Tibial nerve (tissue), 4 donors: ENCODE data around the gene SLC22A5. TPM values are rescaled to one million over a fixed set of nuclear protein-coding genes. Genes with fewer than 3 reads are reported as not detected.

Source experiments
- DNase-seq, 2 donors: peaks; one replicate each; pipeline ENCODE4 v3.0.0-alpha.2; 2019; ENCODE audit warnings: low spot score in 2 of 2
- H3K27ac ChIP-seq, 4 donors: fragments of 200-600 bp; sonication (generic) in 3 of 4; one replicate each; pipeline ENCODE4 v1.5.1; 2017 to 2019; ENCODE audit warnings: mild to moderate bottlenecking in 1 of 4
- H3K27me3 ChIP-seq, 2 donors: fragments of 200-600 bp; sonication (generic) in 1 of 2; one replicate each; pipeline versions ENCODE4 v1.5.1 to v1.6.0; 2017 to 2019
- H3K36me3 ChIP-seq, 3 donors: fragments of 200-600 bp; sonication (generic); one replicate each; pipeline ENCODE4 v1.5.1; 2018 to 2019
- H3K4me1 ChIP-seq, 4 donors: fragments of 200-600 bp; sonication (generic) in 3 of 4; one replicate each; pipeline ENCODE4 v1.5.1; 2017 to 2019
- H3K4me3 ChIP-seq, 4 donors: fragments of 200-600 bp; sonication (generic) in 3 of 4; one replicate each; pipeline ENCODE4 v1.5.1; 2017 to 2019; ENCODE audit warnings: mild to moderate bottlenecking in 1 of 4, moderate library complexity in 1 of 4
- H3K9me3 ChIP-seq, 4 donors: fragments of 200-600 bp; sonication (generic) in 3 of 4; one replicate each; pipeline ENCODE4 v1.5.1; 2017 to 2019
- EP300 ChIP-seq, 2 donors: sonication (generic); formaldehyde crosslinking; IDR thresholded peaks; one replicate each; pipeline ENCODE4 v1.6.1; 2017; ENCODE audit warnings: antibody characterized with exemption in 2 of 2, mild to moderate bottlenecking in 1 of 2
- POLR2A ChIP-seq, 2 donors: fragments of 450-650 bp; IDR thresholded peaks; one replicate each; pipeline ENCODE4 v1.6.1; 2017; ENCODE audit warnings: antibody characterized with exemption in 2 of 2, mild to moderate bottlenecking in 2 of 2, moderate library complexity in 2 of 2
- WGBS, 2 donors: methylation state at CpG; one replicate each; pipeline ENCODE4 v1.1.5; 2018; 5-methylcytosine and 5-hydroxymethylcytosine counted together
- total RNA-seq, 4 donors: library from RNA; depleted of rRNA; stranded (reverse); fragments of >200 nt; gene quantifications; one replicate each; pipeline ENCODE4 v1.1.0, GENCODE V29; 2016
- TF ChIP-seq, protein P1 (sequence below), 5 experiments: fragments of 200-600 bp in 3 of 5; fragments of 450-650 bp in 2 of 5; sonication (generic) in 3 of 5; IDR thresholded peaks; one replicate each; pipeline ENCODE4 v1.5.1; 2016 to 2019; ENCODE audit warnings: antibody characterized with exemption in 5 of 5, mild to moderate bottlenecking in 3 of 5, moderate library complexity in 2 of 5

The SLC22A5 gene
- total RNA-seq, 4 donors from 2014 or later: 11.3 to 19.0 (median 16.3) TPM

DNA sequence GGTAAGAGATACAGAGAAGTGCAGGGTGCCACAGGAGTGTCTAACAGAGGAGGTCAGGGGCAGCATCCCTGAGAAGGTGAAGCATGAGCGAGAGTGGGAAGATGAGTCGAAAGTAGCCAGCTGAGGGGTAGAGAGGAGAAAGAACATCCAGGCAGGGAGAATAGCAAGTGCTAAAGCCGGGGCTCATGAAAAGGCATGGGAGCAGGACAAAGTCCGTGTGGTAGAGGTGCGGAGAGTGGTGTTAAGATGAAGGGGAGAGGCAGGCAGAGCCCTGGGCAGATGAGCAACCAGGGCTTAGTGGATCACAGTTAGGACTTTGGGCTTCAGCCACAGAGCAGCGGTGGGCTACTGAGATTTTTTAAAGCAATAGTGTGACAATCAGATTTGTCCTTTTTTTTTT, 10.5 kb downstream of the SLC22A5 start:
- 90 to 93% methylated on average over 6 of the region's 6 CpGs for WGBS, 2 donors
- Histone ChIP-seq H3K9me3 (no peaks in the 10 kb centered on the region), H3K4me3 (no peak overlapping the region), H3K27ac (no peak overlapping the region), H3K27me3 (no peaks in the 10 kb centered on the region), H3K36me3 (peaks cover 0 to 25% (median 0%) of the 10 kb centered on the region in 3 donors), H3K4me1 (peaks cover 0 to 16% (median 6%) of the 10 kb centered on the region in 4 donors)
- TF ChIP-seq, protein P1, sequence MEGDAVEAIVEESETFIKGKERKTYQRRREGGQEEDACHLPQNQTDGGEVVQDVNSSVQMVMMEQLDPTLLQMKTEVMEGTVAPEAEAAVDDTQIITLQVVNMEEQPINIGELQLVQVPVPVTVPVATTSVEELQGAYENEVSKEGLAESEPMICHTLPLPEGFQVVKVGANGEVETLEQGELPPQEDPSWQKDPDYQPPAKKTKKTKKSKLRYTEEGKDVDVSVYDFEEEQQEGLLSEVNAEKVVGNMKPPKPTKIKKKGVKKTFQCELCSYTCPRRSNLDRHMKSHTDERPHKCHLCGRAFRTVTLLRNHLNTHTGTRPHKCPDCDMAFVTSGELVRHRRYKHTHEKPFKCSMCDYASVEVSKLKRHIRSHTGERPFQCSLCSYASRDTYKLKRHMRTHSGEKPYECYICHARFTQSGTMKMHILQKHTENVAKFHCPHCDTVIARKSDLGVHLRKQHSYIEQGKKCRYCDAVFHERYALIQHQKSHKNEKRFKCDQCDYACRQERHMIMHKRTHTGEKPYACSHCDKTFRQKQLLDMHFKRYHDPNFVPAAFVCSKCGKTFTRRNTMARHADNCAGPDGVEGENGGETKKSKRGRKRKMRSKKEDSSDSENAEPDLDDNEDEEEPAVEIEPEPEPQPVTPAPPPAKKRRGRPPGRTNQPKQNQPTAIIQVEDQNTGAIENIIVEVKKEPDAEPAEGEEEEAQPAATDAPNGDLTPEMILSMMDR (IDR thresholded peaks at IDR 0.05): no peak
- TF ChIP-seq POLR2A (IDR thresholded peaks at IDR 0.05) (no peak), EP300 (IDR thresholded peaks at IDR 0.05) (no peak)
- DNase-seq: no peak

DNA sequence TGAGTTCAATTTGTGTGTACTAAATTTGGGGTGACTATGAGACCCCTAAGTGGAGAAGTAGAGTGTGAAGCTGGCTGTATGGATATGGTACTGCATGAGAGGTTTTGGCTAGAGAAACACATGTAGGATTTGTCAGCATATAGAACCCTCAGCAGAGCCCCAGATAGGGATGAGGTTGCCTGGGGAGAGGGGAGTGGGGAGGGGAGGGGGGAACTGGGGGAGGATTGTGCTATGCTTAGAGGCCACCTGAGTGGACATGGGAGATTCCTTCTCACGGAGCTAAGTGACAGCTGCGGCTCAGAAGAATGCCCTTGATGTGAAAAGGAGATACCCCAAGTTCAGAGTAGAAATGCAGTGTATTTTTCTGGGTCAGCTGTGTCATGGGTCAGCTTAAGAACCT, 11.2 kb downstream of the SLC22A5 start:
- 89 to 95% methylated on average over 2 of the region's 2 CpGs for WGBS, 2 donors
- TF ChIP-seq EP300 (IDR thresholded peaks at IDR 0.05) (no peak), POLR2A (IDR thresholded peaks at IDR 0.05) (no peak)
- TF ChIP-seq, protein P1 (IDR thresholded peaks at IDR 0.05): no peak

DNA sequence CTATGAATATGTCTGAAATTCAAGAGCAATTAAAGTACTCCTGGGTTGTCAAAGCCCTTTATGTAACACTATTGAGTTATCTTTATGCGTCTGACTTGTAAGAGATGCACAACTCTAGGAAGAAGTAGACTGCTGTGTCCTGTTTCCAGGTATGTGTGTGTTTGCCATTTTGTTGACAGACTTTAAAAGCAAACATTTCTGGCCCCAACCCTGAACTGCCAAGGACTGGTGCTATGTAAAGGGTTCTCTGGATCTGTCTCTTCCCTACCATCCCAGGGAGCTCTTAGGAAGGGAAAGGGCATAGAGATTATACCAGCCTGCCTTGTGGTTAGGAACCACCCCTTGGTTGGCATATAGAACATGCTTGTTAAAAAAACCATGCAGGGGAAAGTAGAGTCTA, 12.1 kb downstream of the SLC22A5 start:
- Histone ChIP-seq H3K4me1 (peaks cover 0 to 28% (median 13%) of the 10 kb centered on the region in 4 donors), H3K36me3 (peaks cover 0 to 25% (median 0%) of the 10 kb centered on the region in 3 donors), H3K27me3 (no peaks in the 10 kb centered on the region), H3K4me3 (no peak overlapping the region), H3K9me3 (no peaks in the 10 kb centered on the region), H3K27ac (no peak overlapping the region)
- TF ChIP-seq, protein P1 (IDR thresholded peaks at IDR 0.05): no peak
- TF ChIP-seq EP300 (IDR thresholded peaks at IDR 0.05): no peak
- TF ChIP-seq POLR2A (IDR thresholded peaks at IDR 0.05): no peak
- WGBS, 2 donors: 93 to 96% methylated on average over 1 of the region's 1 CpG
- no peak for DNase-seq

More for the DNA sequence above, 11.2 kb downstream of the SLC22A5 start:
- no peaks in the 10 kb centered on the region for H3K27me3 ChIP-seq
- no peak overlapping the region for H3K27ac ChIP-seq
- no peaks in the 10 kb centered on the region for H3K9me3 ChIP-seq
- H3K36me3 ChIP-seq: peaks cover 0 to 25% (median 0%) of the 10 kb centered on the region in 3 donors
- H3K4me3 ChIP-seq: no peak overlapping the region
- DNase-seq: no peak
- H3K4me1 ChIP-seq: peaks cover 0 to 23% (median 9%) of the 10 kb centered on the region in 4 donors

DNA sequence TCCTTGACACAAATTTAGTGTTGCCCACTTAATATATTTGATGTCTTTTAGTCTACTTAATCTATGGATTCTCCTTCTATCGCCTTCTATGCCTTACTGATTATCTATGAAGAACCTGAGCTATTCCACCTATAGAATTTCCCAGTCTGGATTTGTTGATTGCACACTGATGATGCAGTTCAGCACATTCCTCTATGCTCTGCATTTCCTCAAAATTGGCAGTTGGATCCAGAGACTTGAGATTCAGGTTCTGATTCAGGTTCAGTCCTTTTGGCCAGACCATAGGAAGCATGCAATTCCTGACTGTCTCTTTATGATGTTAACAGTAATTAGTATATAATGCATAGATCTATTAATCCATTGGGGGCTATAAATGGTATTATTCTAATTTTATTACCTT, 13.8 kb downstream of the SLC22A5 start:
- no peaks in the 10 kb centered on the region for H3K27me3 ChIP-seq
- TF ChIP-seq, protein P1 (IDR thresholded peaks at IDR 0.05): no peak
- TF ChIP-seq POLR2A (IDR thresholded peaks at IDR 0.05) (no peak), EP300 (IDR thresholded peaks at IDR 0.05) (no peak)
- no peak for DNase-seq
- H3K9me3 ChIP-seq: no peaks in the 10 kb centered on the region
- 100% methylated on average over 1 of the region's 1 CpG for WGBS, 2 donors
- no peak overlapping the region for H3K27ac ChIP-seq
- H3K4me1 ChIP-seq: peaks cover 0 to 32% (median 24%) of the 10 kb centered on the region in 4 donors
- no peak overlapping the region for H3K4me3 ChIP-seq
- H3K36me3 ChIP-seq: peaks cover 0 to 25% (median 0%) of the 10 kb centered on the region in 3 donors

DNA sequence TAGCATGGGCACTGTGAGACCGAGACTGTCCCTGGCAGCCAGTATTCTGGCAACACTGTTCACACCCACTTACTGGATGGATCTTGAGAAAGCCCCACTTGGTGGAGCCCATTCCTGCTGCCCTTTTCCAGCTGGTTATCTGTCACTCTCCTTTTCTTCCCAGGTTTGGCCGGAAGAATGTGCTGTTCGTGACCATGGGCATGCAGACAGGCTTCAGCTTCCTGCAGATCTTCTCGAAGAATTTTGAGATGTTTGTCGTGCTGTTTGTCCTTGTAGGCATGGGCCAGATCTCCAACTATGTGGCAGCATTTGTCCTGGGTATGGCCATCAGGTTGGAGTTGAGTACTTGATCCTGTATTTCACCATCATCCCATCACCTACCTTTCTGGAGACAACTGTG, 14.5 kb downstream of the SLC22A5 start:
- TF ChIP-seq POLR2A (IDR thresholded peaks at IDR 0.05) (no peak), EP300 (IDR thresholded peaks at IDR 0.05) (no peak)
- TF ChIP-seq, protein P1 (IDR thresholded peaks at IDR 0.05): no peak
- Histone ChIP-seq H3K27me3 (no peaks in the 10 kb centered on the region), H3K4me3 (no peak overlapping the region), H3K9me3 (no peaks in the 10 kb centered on the region), H3K4me1 (peaks cover 0 to 40% (median 29%) of the 10 kb centered on the region in 4 donors), H3K27ac (no peak overlapping the region), H3K36me3 (peaks cover 0 to 28% (median 0%) of the 10 kb centered on the region in 3 donors)
- WGBS, 2 donors: 87 to 90% methylated on average over 5 of the region's 5 CpGs
- DNase-seq: no peak
